HG03196 (cell line): Measurements from ENCODE around the gene ANKRD40.
"Not testable (repeated sequence)": the region's sequence is repeated elsewhere in the genome, so short reads cannot be mapped to it uniquely, and the experiment has no call there.

Source experiments
- ATAC-seq: cut with Tn5 transposase; IDR thresholded peaks from one replicate; pipeline ENCODE4 v1.9.1; 2021; ENCODE audit not compliant: unreplicated experiment

ANKRD40 gene

GRCh38 chr17:50686494-50687199 lies 21.1 kb downstream of the ANKRD40 start:
- ATAC-seq, result no peak

DNA sequence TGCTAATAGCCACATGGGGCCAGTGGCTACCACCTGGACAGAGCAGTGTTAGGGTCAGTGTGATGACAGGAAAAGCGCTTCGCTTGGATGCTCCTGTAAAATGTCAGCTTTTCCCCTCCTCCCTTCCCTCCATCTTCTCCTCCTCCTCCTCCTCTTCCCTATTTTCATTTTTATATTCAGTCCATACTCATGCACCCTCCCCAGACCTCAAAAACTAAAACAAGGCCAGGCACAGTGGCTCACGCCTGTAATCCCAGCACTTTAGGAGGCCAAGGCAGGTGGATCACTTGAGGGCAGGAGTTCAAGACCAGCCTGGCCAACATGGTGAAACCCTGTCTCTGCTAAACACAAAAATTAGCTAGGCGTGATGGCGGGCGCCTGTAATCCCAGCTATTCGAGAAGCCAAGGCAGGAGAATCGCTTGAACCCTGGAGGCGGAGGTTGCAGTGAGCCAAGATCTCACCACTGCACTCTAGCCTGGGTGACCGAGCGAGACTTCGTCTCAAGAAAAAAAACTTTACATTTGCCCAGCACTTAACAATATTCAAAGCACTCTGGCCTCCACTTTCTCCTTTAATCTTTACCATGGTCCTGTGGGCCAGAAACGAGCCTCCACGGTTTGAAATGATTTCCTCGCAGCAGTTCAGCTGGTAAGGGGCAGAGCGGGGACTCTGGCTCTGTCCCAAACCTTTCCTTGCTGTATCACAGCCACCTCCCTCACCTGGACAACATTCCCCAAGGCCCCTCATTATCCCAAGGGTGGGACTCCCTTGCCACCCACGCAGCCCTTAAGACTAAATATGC lies 21.8 kb downstream of the ANKRD40 start:
- no peak for ATAC-seq

GRCh38 chr17:50685334-50685665 lies 22.4 kb downstream of the ANKRD40 start:
- no peak for ATAC-seq

- ATAC-seq, result no peak
Observed at GRCh38 chr17:50684612-50685333, 22.9 kb downstream of the ANKRD40 start.

GRCh38 chr17:50684288-50684611 lies 23.5 kb downstream of the ANKRD40 start:
- no peak for ATAC-seq

GRCh38 chr17:50683434-50684287 lies 24.1 kb downstream of the ANKRD40 start:
- no peak for ATAC-seq

DNA sequence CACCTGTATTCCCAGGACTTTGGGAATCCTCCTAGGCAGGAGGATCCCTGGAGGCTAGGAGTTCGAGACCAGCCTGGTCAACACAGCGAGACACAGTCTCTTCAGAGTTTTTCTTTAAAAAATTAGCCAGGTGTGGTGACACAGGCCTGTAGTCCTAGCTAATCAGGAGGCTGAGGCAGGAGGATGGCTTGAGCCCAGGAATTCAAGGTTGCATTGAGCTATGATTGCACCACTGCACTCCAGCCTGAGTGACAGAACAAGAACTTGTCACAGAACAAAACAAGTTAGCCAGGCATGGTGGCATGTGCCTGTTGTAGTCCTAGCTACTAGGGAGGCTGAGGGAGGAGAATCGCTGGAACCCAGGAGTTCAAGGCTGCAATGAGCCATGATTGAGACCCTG lies 24.8 kb downstream of the ANKRD40 start:
- no peak for ATAC-seq

GRCh38 chr17:50682441-50682840 lies 25.3 kb downstream of the ANKRD40 start:
- ATAC-seq, result no peak

DNA sequence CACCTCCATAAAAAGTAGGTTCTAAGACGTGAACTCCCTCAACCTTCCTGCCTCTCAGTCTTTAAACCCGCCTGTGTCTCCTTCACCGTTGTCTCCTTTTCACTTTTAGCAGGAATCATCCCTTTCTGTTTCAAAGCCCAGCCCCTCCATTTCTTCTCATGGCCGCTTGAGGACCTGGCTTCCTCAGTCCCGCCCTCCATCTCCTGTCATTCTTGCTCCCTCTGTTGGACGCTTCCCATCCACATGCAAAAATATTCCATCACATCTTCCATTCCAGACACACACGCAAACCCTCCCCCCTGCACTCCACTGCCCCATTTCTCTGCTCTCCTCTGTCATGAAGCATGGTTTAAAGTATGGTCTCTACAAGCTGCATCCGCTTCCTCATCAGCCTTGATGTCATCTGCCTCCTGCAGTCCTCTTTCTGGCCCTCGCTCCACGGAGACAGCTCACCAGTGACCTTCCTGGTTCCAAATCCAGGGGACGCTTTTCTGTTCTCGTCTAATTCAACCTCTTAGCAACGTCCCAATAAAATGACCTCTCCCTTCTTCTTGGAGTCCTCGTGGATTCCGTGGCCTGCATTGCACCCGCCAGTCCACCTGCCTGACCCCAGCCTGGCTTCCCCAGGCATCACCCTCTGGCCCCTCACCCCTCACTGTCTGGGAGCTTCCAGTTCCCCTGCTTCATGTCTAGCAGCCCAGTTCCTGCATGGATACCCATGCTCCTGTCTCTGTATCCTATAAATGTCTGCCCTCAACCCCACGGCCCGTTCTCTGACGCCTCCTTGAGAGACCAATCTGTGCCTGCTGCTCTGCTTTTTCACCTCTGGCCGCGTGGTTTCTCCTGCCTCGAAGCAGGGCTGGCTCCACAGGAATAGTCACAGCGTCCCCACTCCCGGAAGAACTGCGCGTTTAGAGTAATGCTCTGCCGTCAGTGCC lies 26.2 kb downstream of the ANKRD40 start:
- no peak for ATAC-seq

GRCh38 chr17:50680543-50681262 lies 27.0 kb downstream of the ANKRD40 start:
- ATAC-seq, result not testable (repeated sequence)

GRCh38 chr17:50680126-50680525 lies 27.6 kb downstream of the ANKRD40 start:
- ATAC-seq, result no peak

- no peak for ATAC-seq
Observed at GRCh38 chr17:50679008-50679544, 28.6 kb downstream of the ANKRD40 start.

DNA sequence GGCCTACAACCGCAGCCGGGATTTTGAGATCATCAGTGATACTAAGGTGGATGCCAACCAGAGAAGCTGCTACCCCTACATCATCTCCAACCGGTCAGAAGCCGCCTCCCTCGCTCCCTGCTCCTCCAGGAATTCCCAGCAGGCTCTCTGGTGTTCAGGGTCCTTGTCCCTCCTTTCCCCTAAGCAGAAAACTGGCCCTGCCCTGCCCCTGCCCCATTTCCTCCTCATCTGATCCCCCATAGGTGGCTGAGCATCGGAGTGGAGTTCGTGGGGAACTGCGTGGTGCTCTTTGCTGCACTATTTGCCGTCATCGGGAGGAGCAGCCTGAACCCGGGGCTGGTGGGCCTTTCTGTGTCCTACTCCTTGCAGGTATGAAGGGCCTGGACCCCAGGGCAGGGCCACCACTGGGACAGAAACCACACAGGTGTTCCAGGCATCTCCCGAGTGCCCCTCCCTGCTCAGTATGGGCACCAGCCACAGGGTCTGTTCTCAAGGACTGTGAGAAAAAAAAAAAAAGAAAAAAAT lies 29.8 kb downstream of the ANKRD40 start:
- no peak for ATAC-seq

- no peak for ATAC-seq
Observed at GRCh38 chr17:50676065-50676975, 31.4 kb downstream of the ANKRD40 start.

- no peak for ATAC-seq
Observed at GRCh38 chr17:50675627-50676026, 32.1 kb downstream of the ANKRD40 start.

DNA sequence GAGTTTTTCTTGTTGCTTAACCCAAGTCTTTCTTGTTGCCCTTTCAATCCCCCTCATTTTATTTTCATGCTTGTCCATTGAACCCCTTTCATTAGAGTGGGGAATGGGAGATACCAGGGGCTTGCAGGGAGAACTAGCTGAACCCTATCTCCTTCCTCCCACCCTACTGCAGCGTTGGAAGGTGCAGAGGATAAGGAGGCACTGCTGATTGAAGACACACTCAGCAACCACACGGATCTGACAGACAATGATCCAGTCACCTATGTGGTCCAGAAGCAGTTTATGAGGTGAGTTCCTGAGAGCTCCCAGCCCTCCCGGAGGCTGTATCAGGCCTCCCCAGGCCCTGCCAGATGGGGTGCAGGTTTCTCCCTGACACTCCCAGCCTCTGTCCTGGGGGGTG lies 32.5 kb downstream of the ANKRD40 start:
- ATAC-seq, result no peak

GRCh38 chr17:50672831-50673551 lies 34.7 kb downstream of the ANKRD40 start:
- no peak for ATAC-seq
